ENCODE data around the gene SPNS2. TPM values are rescaled to one million over a fixed set of nuclear protein-coding genes. Genes with fewer than 3 reads are reported as not detected.

Gene SPNS2
- total RNA-seq, 1 donor from 2014 or later: 11.4 TPM

GRCh38 chr17:4502466-4503154 is 3.9 kb downstream of the SPNS2 start:
- DNase-seq (ENCODE audit: low spot score): no peak

GRCh38 chr17:4503283-4504025 is 4.8 kb downstream of the SPNS2 start:
- ATAC-seq (no peak), DNase-seq (ENCODE audit: low spot score) (no peak)

More at GRCh38 chr17:4502466-4503154, 3.9 kb downstream of the SPNS2 start:
- no peak for ATAC-seq

- DNase-seq (ENCODE audit: low spot score) (no peak), ATAC-seq (no peak)
Measured at GRCh38 chr17:4504188-4504587, 5.5 kb downstream of the SPNS2 start.

GRCh38 chr17:4505187-4505586 is 6.5 kb downstream of the SPNS2 start:
- peak; percentile 7 for ATAC-seq
- DNase-seq (ENCODE audit: low spot score): no peak

- DNase-seq (ENCODE audit: low spot score) (no peak), ATAC-seq (peak; percentile 30)
Measured at GRCh38 chr17:4506175-4506813, 7.6 kb downstream of the SPNS2 start.

GRCh38 chr17:4506892-4507291 is 8.2 kb downstream of the SPNS2 start:
- no peak for DNase-seq (ENCODE audit: low spot score)
- peak; percentile 71 for ATAC-seq

- ATAC-seq (no peak), DNase-seq (ENCODE audit: low spot score) (no peak)
Measured at GRCh38 chr17:4507361-4508111, 8.9 kb downstream of the SPNS2 start.

- ATAC-seq (no peak), DNase-seq (ENCODE audit: low spot score) (no peak)
Measured at GRCh38 chr17:4508207-4508606, 9.5 kb downstream of the SPNS2 start.

GRCh38 chr17:4509401-4509800 is 10.7 kb downstream of the SPNS2 start:
- DNase-seq (ENCODE audit: low spot score) (no peak), ATAC-seq (peak; percentile 18)

GRCh38 chr17:4509923-4510617 is 11.4 kb downstream of the SPNS2 start:
- DNase-seq (ENCODE audit: low spot score) (no peak), ATAC-seq (peak; percentile 3)

GRCh38 chr17:4510618-4510941 is 11.9 kb downstream of the SPNS2 start:
- ATAC-seq (no peak), DNase-seq (ENCODE audit: low spot score) (no peak)

- ATAC-seq (no peak), DNase-seq (ENCODE audit: low spot score) (no peak)
Measured at GRCh38 chr17:4511199-4511932, 12.7 kb downstream of the SPNS2 start.

- DNase-seq (ENCODE audit: low spot score): no peak
- ATAC-seq: no peak
Measured at GRCh38 chr17:4512156-4513112, 13.8 kb downstream of the SPNS2 start.

GRCh38 chr17:4513113-4514032 is 14.7 kb downstream of the SPNS2 start:
- ATAC-seq: no peak
- DNase-seq (ENCODE audit: low spot score): no peak

GRCh38 chr17:4514206-4514605 is 15.5 kb downstream of the SPNS2 start:
- DNase-seq (ENCODE audit: low spot score) (no peak), ATAC-seq (no peak)

GRCh38 chr17:4514779-4515178 is 16.1 kb downstream of the SPNS2 start:
- DNase-seq (ENCODE audit: low spot score) (no peak), ATAC-seq (no peak)

GRCh38 chr17:4515501-4515900 is 16.8 kb downstream of the SPNS2 start:
- DNase-seq (ENCODE audit: low spot score) (no peak), ATAC-seq (peak; percentile 15)

- DNase-seq (ENCODE audit: low spot score) (no peak), ATAC-seq (no peak)
Measured at GRCh38 chr17:4516735-4517134, 18.1 kb downstream of the SPNS2 start.

Data from left lobe of liver (tissue), 2 donors.